Adrenal gland (tissue), 12 donors: ENCODE measurements around the gene MAN2C1. TPM values are rescaled to one million over a fixed set of nuclear protein-coding genes. Genes with fewer than 3 reads are reported as not detected.
"Not testable (repeated sequence)": the region's sequence is repeated elsewhere in the genome, so short reads cannot be mapped to it uniquely, and the experiment has no call there.

Experiments used
- DNase-seq, 7 donors: peaks; one replicate each; pipeline ENCODE4 v3.0.0-alpha.2; 2019 to 2020
- H3K27ac ChIP-seq, 5 donors: fragments of 200-600 bp; sonication (generic) in 4 of 5; 1 replicate in 3 of 5; 2 replicates in 2 of 5; pipeline versions ENCODE4 v1.5.1 to v1.8.0; 2016 to 2020; ENCODE audit warnings: mild to moderate bottlenecking in 1 of 5
- H3K27me3 ChIP-seq: fragments of 200-600 bp; 2 replicates; pipeline ENCODE4 v1.8.0; 2021
- H3K36me3 ChIP-seq, 2 donors: fragments of 200-600 bp; replicated peaks in 1 of 2; 1 replicate in 1 of 2; 2 replicates in 1 of 2; pipeline versions ENCODE4 v1.5.1 to v1.8.0; 2018 to 2022
- H3K4me1 ChIP-seq, 2 donors: fragments of 200-600 bp; replicated peaks in 1 of 2; 1 replicate in 1 of 2; 2 replicates in 1 of 2; pipeline versions ENCODE4 v1.5.1 to v1.8.0; 2018 to 2021
- H3K4me3 ChIP-seq, 4 donors: fragments of 200-600 bp; sonication (generic) in 3 of 4; one replicate each; pipeline ENCODE4 v1.5.1; 2016 to 2018
- H3K9me3 ChIP-seq, 3 donors: fragments of 200-600 bp; sonication (generic) in 1 of 3; replicated peaks in 1 of 3; 1 replicate in 2 of 3; 2 replicates in 1 of 3; pipeline versions ENCODE4 v1.5.1 to v1.8.0; 2016 to 2021
- POLR2A ChIP-seq, 2 donors: fragments of 450-650 bp; IDR thresholded peaks; one replicate each; pipeline ENCODE4 v1.6.1; 2017; ENCODE audit warnings: antibody characterized with exemption in 2 of 2, mild to moderate bottlenecking in 2 of 2, moderate library complexity in 1 of 2
- WGBS, 4 donors: extraction: QIAGEN DNeasy Blood & Tissue Kit in 2 of 4; methylation state at CpG; one replicate each; pipeline versions ENCODE4 v1.1.5 to v1.1.7; 2013 to 2017; 5-methylcytosine and 5-hydroxymethylcytosine counted together
- intact Hi-C, 2 donors: fragments of 100-400 bp; cut with DNase I; formaldehyde crosslinking; loops; one replicate each; pipeline versions ENCODE4 v1.14.1 to v1.15.0; 2022 to 2023
- polyA plus RNA-seq, 3 donors: library from polyadenylated mRNA; stranded (reverse); fragments of 200-250 nt in 2 of 3; fragments of 350-450 nt in 1 of 3; fragmentation: Illumina TruSeq in 1 of 3; extraction: RNeasy Lipid Tissue Mini Kit (QIAGEN cat#74804) in 1 of 3; gene quantifications; one replicate each; pipeline ENCODE4 v1.2.3, GENCODE V29; 2013 to 2014
- total RNA-seq, 9 donors: library from RNA; depleted of rRNA in 4 of 9; stranded (reverse); fragments of >200 nt in 4 of 9; fragments of 120-200 nt in 1 of 9; fragmentation: NEBNext Ultra II Directional in 1 of 9; extraction: Animal tissue kit (Norgen Biotek cat#: 25700) in 1 of 9; gene quantifications; one replicate each; pipeline versions ENCODE4 v1.1.0 to v1.2.4, GENCODE V29; 2013 to 2023
- TF ChIP-seq, protein P1 (sequence below), 6 experiments: fragments of 450-650 bp in 4 of 6; fragments of 200-600 bp in 2 of 6; sonication (generic) in 1 of 6; IDR thresholded peaks; 1 replicate in 5 of 6; 2 replicates in 1 of 6; pipeline versions ENCODE4 v1.5.1 to v1.8.0; 2016 to 2021; ENCODE audit warnings: antibody characterized with exemption in 6 of 6, mild to moderate bottlenecking in 2 of 6, moderate library complexity in 1 of 6
- donor health status: healthy with polysubstance abuse.
- donor health status: Bipolar disorder and iron deficiency.
- donor health status: DM: yes; HTN: yes; CAD: no.
- donor health status: DM: no; HTN: no; CAD: no.
- donor health status: DM: no; HTN: no; CAD: no.
- donor health status: DM: yes; HTN: yes; CAD: no.

MAN2C1 gene
- total and polyA plus RNA-seq, 12 donors: 46.8 to 1,091 (median 251) TPM

DNA sequence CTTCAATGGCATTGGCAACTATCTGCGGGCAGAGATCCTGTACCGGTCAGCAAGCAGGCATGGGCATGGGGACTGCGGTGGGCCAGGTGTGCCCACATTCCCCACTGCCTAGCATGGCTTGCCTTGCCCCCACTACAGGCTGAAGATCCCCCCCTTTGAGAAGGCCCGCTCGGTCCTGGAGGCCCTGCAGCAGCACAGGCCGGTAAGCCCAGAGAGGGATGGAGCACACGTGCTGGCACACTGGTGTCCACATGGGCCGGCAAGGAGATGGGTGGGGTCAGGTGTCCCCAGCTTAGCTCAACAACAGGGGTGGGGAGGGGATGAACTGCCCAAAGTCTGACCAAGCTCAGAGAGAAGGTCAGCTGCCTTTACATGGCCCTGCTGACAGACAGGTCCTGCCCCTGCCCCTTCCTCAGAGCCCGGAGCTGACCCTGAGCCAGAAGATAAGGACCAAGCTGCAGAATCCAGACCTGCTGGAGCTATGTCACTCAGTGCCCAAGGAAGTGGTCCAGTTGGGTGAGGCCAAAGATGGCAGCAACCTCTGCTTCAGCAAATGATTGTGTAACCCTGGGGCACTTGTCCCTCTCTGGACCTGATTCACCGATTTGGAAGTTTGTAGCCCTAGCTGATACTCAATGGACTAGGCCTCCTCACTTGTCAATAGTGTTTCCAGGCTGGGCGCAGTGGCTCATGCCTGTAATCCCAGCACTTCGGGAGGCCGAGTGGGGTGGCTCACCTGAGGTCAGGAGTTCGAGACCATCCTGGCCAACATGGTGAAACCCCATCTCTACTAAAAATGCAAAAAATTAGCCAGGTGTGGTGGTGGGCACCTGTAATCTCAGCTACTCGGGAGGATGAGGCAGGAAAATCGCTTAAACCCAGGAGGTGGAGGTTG lies 16.0 kb downstream of the MAN2C1 start:
- Histone ChIP-seq H3K36me3 (peaks cover 0 to 33% of the 10 kb centered on the region in 2 donors), H3K27me3 (no peaks in the 10 kb centered on the region), H3K4me1 (peaks cover 0 to 15% of the 10 kb centered on the region in 2 donors), H3K4me3 (no peak overlapping the region), H3K27ac (peak overlapping the region in 1 of 5 donors; percentile 5), H3K9me3 (no peaks in the 10 kb centered on the region)
- TF ChIP-seq, protein P1, sequence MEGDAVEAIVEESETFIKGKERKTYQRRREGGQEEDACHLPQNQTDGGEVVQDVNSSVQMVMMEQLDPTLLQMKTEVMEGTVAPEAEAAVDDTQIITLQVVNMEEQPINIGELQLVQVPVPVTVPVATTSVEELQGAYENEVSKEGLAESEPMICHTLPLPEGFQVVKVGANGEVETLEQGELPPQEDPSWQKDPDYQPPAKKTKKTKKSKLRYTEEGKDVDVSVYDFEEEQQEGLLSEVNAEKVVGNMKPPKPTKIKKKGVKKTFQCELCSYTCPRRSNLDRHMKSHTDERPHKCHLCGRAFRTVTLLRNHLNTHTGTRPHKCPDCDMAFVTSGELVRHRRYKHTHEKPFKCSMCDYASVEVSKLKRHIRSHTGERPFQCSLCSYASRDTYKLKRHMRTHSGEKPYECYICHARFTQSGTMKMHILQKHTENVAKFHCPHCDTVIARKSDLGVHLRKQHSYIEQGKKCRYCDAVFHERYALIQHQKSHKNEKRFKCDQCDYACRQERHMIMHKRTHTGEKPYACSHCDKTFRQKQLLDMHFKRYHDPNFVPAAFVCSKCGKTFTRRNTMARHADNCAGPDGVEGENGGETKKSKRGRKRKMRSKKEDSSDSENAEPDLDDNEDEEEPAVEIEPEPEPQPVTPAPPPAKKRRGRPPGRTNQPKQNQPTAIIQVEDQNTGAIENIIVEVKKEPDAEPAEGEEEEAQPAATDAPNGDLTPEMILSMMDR (IDR thresholded peaks at IDR 0.05): no peak
- no peak for TF ChIP-seq POLR2A (IDR thresholded peaks at IDR 0.05)
- WGBS, 4 donors: 80 to 90% (median 89%) methylated on average over 8 to 16 of the region's 16 CpGs
- DNase-seq: peak in 1 of 7 donors; percentile 25
- intact Hi-C loops: no loop called here

DNA sequence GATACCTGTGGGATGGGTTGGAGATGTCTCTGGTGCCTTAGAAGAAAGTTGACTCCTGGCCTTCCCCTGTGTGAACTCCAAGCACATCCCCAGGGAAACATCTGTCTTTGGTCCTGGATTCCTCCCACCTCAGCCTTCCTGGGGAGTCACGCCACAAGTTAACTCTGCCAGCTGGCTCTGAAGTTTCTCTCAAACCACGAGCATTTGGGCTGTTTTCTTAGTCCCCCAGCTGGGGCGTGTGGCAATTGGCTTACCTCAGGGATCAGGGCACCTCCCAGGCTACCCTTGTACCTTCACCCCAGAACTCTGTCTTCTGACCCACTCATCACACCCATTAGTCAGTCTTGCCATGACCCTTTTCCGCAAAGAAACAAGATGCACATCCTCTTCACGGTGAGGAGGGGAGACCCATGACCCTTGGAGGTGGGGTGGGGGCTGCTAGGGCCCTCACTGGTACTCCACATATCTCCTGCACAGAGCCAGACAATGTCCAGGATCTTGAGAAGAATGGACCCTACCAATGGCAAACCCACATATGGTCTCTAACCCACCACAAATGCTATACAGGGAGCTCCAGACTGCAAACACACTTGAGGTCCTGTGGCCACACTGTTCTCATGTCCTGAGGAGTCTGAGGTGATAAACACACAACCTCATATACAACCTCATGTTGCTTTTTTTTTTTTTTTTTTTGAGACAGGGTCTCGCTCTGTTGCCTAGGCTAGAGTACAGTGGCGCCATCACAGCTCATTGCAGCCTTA lies 17.6 kb downstream of the MAN2C1 start:
- no peak for TF ChIP-seq POLR2A (IDR thresholded peaks at IDR 0.05)
- TF ChIP-seq, protein P1 (IDR thresholded peaks at IDR 0.05): no peak
- H3K27me3 ChIP-seq: no peaks in the 10 kb centered on the region
- intact Hi-C loops: no loop called here
- H3K9me3 ChIP-seq: no peaks in the 10 kb centered on the region
- H3K4me3 ChIP-seq: no peak overlapping the region
- 74 to 85% (median 79%) methylated on average over 6 to 7 of the region's 7 CpGs for WGBS, 4 donors
- H3K4me1 ChIP-seq: peaks cover 0 to 25% of the 10 kb centered on the region in 2 donors
- DNase-seq: peak in 1 of 7 donors; percentile 15
- no peak overlapping the region for H3K27ac ChIP-seq
- H3K36me3 ChIP-seq: peaks cover 0 to 17% of the 10 kb centered on the region in 2 donors

DNA sequence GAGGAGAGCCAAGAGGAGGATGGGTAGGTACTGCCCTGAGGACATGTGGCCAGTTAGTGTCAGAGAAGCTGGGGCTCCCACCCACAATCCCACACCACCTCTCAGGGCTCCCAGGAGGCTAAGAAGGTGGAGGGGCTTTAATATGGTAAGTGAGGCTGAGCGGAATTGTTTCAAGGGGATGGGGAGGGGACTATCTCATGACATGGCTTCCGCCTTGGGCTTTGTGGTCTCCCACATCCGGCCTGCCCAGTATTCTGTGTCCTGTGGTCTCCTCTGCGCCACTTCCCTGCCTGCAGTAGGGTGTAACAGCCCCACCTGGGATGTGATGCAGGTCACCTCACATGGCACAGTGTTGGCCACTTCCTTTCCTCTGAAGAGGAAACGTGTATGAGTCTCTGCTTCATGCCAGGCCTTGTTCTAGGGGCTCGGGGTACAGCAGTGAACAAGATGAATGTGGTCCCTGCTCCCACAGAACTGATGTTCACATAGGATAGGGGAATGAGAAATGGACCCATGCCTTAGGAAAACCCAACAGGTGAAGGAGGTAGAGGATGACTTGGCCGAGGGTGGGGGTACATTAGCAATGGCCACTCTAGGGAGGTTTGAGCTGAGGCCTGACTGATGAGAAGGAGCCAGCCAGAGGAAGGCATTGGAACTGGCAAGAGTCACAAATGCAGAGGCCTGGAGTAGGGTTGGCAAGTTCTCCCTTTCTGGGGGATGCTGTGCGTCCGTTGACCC lies 18.4 kb downstream of the MAN2C1 start:
- peak in 2 of 7 donors; percentile 43 to 62 for DNase-seq
- Histone ChIP-seq H3K4me1 (peaks cover 0 to 25% of the 10 kb centered on the region in 2 donors), H3K9me3 (no peaks in the 10 kb centered on the region), H3K4me3 (no peak overlapping the region), H3K27me3 (no peaks in the 10 kb centered on the region), H3K36me3 (peaks cover 0 to 9% of the 10 kb centered on the region in 2 donors), H3K27ac (no peak overlapping the region)
- TF ChIP-seq, protein P1 (IDR thresholded peaks at IDR 0.05): no peak
- no peak for TF ChIP-seq POLR2A (IDR thresholded peaks at IDR 0.05)
- intact Hi-C loops: no loop called here
- WGBS, 4 donors: 70 to 83% (median 73%) methylated on average over 7 to 9 of the region's 9 CpGs

DNA sequence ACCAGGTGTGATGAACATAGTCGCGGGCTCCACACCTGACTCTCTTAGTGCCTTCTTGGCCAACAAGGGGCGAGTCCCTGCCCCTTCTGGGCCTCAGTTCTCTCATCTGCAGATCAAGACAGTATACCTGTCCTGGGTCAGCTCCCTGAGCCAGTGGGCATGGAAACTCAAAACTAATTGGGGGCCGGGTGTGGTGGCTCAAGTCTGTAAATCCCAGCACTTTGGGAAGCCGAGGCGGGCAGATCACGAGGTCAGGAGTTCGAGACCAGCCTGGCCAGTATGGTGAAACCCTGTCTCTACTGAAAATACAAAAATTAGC lies 19.1 kb downstream of the MAN2C1 start:
- H3K9me3 ChIP-seq, H3K27me3 ChIP-seq, intact Hi-C loops, DNase-seq, H3K4me3 ChIP-seq, H3K36me3 ChIP-seq: not testable (repeated sequence)
- 88 to 98% (median 90%) methylated on average over 5 to 8 of the region's 8 CpGs for WGBS, 4 donors
- H3K27ac ChIP-seq: peak overlapping the region in 2 of 5 donors; percentile 75 to 80
- H3K4me1 ChIP-seq: peaks cover 0 to 25% of the 10 kb centered on the region in 2 donors
